Ecto neural progenitor cell (in vitro differentiated cells): ENCODE measurements around the gene MYRF.

ENCODE experiments used
- DNase-seq: peaks from one replicate; pipeline ENCODE4 v3.0.0-alpha.2; 2018; ENCODE audit warnings: low spot score

MYRF gene

DNA sequence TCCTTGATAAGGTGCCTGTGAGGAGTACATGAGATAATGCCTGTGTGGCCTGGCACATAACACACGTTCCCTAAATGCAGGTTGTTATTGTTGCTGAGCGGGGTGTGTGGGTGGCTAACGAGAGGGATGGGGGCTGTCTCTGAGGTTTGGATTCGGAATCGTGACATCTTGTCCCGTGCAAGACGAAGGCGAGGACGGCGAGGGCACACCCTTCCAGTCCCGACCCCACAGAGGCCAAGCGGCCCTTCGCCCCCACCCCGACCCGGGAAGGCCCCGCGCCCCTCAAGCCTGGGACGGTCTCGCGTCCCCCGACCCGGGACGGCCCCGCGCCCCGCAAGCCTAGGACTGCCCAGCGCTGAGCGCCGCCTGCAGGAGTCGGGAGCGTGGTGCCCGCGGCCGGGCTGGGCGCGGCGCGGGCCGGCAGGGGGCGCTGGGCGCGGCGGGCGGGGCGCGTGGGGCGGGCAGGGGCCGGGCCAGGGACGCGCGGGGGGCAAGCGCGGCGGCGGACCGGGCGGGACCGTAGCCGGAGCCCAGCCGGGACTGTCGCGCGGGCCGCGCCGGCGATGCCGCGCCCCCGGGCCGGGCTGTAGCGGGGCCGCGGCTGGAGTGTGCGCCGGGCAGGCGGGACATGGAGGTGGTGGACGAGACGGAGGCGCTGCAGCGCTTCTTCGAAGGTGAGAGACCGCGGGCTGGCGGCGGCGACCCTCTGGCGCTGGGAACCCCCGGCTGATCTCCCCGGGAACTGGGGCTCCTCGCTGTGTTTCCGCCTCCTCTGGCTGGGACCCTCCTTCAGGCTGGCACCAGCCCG lies at the start of gene MYRF:
Gene MYRF (plus strand): TSS at position 520 of the 808 bp plus-strand sequence. CDS start 109 bp downstream, at position 629.
- peak; percentile 87 for DNase-seq

DNA sequence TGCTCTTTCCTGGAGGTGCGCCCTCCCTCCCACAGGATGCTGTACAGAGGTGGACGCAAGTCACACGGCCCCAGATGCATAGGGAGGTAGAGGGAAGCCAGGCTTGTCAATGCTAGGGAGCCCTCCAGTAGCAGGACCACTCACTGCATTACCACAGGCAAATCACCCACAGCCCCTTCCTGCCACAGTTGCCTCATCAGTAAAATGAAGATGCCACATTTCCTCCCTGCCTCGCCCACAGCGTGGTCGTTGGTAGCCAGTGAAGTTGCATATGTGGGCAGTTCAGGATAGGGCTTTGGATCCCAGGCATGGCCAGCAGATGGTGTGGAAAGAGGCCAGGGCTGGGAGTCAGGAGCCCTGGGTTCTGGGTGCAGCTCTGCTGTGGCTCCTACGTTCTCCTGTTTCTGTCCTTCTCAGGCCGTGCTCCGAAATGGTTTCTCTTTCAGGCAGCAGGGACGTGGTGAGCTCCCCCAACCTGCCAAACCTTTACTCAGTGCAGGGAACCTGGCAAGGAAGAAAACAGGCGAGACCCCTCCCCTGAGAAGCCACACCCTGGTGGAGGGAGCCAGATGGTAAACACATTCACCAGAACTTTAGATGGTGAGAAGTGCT lies 49.6 kb upstream of the MYRF start:
- no peak for DNase-seq

DNA sequence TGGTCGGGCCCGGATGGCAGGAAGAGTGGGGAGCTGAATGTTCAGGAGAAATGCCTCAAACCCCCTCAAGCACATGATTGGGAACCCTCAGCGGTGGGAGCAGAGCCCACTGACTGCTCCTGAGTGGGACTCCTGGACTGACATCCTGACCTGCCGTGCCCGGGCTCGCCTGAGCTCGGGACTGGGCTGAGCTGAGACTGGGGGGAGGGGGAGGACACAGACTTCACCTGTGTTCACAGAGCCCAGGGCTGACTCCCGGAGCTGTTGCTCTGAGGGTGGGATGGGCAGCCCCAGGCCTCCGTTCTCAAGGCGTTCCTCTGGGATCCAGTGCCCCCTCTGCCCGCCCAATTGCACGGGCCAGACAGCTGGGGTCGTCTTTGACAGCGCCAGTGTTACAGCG lies 47.6 kb upstream of the MYRF start:
- DNase-seq = no peak

DNA sequence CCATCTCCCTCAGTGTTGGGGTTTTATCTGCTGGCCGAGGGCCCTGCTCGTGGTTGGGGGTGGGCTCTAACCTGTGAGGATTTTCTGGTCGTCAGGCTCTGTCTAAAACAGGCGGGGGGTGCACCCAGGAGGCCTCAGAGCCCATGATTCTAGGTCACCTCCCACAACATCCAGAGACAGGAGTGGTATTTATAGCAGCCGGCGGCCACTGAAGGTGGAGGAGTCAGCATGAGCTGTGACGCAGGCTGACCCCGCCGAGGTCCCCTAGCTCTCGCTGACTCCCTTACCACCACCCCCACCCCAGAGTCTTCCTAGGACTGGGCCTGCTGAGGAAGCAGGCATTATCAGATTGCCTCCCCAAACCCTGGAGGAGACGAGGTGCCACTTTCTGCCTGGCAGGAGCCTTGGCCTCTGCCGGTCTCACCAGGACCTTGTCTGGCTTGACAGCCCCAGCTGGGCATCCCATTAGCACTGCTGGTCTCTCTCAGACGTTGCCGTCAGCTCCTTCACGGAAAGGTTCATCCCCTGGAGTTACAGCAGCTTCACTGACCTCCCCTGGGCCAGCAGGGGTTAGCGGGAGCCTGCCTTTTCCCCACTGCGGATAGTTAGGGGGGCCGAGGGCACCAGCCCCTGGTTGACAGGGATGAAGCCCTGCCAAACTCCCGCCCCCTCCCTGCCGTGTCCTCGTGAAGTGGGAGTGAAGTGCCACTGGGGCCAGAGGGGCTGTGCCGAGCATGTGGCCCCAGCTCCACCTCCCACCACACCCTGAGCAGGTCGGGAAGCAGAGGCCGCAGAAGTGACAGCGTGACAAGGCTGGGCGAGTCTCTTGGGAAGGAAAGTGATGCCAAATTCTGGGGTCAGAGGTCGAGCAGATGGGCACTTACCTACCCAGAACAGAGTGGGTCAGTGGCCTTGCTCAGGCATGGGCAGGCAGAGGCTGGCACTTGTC lies 45.7 kb upstream of the MYRF start:
- no peak for DNase-seq

DNA sequence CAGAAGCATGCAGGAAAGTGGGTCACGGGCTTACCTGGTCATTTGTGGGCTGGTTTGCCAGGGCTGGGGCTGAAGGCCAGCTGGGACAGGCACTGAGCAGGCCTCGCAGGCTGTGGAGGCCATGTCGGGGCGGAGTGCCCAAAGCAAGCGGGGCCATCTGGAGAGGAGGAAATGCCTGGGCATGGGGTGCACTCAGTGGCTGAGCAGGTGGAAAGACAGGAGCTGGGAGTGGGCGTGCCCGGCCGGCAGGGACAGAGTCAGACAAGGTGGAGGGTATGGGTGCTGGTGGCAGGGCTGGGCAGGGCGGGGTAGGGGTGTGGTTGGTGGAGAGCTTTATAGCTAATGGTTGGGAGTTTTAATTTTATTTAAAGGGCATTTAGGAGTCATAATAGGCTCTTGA lies 44.9 kb upstream of the MYRF start:
- DNase-seq = no peak

DNA sequence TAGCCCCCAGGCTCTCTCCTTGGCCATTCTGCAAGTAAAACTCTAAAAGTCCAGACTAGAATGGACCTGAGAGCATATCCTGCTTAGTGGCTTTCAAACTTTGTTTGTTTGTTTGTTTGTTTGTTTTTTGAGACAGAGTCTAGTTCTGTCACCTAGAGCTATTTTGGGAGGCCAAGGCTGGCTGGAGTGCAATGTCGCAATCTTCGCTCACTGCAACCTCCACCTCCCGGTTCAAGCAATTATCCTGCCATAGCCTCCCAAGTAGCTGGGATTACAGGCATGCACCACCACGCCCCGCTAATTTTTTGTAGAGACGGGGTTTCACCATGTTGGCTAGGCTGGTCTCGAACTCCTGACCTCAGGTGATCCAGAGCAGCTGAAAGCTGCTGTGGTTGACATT lies 43.3 kb upstream of the MYRF start:
- DNase-seq = no peak

DNA sequence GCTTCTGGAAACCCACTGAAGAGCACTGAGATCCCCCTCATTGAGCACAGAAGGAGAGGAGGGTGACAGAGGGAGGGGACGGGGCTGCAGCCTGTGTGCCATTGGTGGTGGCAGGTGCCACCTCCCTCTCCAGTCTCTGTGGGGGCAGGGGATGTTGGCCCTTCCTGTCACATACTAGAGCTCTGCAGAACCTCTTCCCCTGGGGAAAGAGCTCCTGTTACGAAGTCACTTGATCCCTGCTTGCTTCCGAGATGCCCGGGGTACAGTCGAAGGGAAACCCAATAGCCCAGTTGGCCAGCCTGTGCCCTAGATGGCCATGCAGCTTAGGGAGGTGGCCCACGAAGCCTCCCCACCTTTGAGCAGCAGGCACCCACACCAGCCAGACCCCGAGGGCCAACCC lies 42.9 kb upstream of the MYRF start:
- DNase-seq = no peak

DNA sequence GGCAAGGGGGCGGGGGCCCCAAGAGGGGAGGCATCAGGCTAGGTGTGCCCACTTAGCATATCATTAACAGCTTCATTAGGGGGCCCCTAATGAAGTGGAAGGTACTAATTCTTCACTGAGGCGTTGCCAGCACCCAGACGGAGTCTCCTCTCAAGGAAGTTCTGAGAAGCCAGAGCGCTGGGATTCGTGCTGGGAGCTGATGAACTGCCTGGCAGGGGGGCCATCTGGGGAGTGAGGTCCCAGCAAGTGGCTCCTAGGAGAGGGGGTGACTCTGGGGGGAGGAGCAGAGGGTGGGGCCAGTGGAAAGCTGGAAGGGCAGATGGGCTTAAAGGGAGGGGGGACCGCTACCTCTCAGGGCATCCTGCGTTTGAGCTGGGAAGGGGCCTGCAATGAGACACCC lies 42.4 kb upstream of the MYRF start:
- DNase-seq = no peak

DNA sequence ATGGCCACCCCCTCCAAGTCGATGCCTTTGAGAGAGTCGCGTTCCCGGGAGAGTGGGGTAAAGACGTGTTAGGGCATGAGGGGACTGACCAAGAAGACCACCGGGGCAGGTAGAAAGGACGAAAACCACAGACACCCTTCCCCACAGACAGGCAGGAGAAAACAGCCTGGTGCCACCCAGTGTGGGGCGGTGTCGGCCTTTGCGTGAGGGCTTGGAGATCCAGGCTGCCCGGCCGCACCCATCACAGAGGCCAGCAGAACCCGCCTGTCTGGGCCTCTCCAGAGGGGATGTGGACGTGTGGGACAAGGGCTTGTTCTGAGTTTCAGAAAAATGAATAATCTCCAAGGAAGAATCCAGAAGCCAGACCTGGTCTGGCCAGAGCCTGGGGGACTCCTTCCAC lies 41.4 kb upstream of the MYRF start:
- no peak for DNase-seq

DNA sequence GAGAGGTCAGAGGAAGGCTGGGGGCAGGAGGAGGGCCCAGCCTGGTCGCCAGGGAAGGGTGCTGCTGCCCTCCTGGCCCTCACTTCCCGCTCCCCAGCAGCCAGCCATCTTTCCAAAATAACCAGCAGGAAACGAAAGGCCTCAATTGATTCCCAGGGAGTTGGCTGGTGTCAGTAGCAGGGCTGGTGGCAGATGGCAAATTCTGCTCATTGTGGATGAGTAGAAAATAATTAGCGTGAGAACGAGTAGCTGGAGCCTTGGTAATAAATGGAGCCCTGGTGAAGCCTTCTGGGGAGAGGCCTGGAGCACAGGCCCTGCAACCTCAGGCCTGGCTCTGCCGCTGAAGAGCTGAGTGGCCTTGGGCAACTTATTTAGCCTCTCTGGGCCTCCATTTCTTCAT lies 40.9 kb upstream of the MYRF start:
- no peak for DNase-seq

DNA sequence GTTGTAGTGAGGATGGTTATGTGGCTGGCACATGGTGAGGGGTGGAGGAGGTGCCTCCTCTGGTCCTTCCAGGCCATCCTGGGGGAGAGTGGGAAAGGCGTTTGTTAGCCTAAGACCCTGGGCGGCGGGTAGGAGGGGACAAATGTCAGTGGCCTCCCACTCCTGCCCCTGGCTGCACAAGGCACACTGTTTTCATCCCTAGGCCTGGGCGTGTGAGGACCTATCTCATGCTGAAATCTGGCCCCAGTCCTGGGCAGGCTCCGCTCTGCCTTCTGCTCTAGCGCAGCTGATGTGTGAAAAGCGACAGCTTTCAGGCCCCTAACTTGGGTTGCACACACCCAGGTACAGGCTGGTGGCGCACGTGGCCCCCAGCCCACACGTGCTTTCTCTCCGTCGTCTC lies 40.1 kb upstream of the MYRF start:
- no peak for DNase-seq

DNA sequence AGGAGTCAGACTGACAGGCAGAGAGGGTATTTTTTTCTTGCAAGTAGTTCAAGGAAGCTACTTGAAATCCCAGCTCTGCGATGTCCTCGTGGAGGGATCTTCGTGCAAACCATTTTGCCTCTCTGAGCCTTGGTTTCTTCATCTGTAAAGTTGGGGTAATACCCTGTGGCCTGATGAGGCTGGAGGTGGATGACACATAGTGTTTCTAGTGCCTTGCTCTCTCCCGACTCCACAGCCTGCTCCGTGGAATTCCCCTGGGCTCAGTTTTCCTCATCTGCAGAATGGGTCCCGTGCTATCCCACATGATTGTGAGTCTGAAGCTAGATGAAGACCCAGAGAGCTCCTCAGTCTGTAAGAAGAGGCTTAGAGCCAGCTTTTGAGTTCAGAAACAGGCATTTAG lies 39.6 kb upstream of the MYRF start:
- DNase-seq = no peak

DNA sequence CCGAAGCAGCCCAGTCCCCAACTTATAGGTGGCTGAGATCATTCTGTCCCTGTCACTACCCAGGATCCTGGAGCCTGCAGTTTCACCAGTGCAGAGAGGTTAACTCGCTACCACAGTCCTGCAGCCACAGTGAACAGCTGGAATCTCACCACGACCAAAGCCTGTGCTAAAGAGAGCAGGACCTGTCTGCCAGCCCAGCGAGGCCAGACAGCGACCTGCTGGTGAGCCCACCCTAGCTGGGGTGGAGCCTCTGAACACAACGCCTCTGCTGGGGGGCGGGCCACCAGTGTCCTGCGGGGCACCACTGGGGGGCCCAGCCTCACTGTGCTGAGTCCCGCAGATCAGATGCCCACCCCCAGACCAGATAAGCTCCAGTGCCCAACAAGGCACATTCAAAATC lies 39.0 kb upstream of the MYRF start:
- DNase-seq = no peak

DNA sequence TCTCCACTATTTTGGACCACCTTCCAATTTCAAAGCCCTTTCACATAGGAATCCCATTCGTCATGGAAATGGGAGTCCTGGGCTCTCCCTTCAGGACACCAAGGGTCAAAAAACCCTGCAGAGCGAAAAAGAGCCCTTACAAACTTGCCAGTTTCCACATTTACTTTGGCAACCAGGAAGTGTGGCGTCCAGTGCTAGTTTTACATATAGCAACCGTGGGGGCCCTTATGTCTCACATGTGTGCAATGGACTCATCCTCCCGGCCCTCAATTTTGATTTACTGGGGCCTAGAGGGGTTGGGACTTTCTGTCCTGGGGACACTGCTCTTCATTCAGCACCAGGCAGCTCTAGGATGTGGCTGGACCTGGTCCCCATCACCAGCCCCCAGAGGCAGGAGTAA lies 38.5 kb upstream of the MYRF start:
- no peak for DNase-seq

DNA sequence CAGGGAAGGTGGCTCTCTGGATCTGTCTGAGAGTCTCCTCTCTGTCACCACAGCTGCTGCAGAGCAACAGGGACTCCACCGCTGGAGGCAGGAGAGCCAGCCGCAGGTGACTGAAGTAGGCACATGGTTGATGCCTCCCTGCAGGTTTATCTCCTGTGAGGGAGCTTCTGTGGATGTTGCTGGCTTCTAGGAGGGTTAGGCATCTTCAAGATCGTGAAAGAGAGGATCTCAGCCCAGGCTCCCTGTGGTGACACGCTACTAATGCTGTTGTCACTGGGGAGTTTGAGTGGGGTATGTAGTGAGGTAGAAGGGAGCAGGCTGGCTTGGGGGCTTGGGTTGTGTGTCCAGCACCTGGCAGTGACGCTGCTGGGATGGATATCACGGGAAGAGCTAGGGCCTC lies 38.1 kb upstream of the MYRF start:
- DNase-seq = no peak

DNA sequence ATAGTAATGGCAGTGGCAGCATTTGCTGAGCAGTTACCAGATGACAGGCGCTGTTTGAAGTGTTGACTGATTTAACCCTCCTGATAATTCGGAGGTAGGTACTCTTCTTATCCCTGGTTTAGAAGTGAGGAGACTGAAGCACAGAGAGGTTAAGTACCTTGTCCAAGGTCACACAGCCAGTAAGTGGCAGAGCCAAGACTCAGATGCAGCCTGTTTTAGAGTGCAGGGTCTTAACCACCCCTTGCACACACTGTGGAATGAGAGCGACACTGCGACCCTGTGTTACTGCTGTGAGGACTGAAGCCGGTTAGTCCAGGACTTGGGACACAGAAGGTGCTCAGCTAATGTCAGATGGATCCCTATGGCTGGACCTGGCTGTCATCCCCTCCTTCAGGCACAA lies 37.5 kb upstream of the MYRF start:
- DNase-seq = no peak

DNA sequence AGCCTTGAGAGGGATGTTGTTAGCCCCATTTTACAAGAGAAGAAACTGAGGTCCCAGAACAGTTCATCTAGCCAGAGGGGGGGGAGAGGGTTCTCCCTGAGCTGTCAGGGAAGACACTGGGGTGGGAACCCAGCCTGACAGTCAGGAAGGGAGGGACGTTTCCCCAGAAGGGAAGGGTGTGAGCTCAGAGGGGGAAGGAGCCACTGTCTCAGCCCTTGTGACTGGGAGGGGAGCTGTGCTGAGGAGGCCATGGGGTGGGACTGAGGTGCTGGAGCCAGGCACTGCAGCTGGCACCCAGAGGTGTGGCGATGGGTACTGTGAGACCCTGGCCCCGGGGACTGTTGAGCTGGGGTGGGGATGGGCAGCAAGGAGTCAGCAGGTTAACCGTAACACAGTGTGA lies 36.6 kb upstream of the MYRF start:
- no peak for DNase-seq

DNA sequence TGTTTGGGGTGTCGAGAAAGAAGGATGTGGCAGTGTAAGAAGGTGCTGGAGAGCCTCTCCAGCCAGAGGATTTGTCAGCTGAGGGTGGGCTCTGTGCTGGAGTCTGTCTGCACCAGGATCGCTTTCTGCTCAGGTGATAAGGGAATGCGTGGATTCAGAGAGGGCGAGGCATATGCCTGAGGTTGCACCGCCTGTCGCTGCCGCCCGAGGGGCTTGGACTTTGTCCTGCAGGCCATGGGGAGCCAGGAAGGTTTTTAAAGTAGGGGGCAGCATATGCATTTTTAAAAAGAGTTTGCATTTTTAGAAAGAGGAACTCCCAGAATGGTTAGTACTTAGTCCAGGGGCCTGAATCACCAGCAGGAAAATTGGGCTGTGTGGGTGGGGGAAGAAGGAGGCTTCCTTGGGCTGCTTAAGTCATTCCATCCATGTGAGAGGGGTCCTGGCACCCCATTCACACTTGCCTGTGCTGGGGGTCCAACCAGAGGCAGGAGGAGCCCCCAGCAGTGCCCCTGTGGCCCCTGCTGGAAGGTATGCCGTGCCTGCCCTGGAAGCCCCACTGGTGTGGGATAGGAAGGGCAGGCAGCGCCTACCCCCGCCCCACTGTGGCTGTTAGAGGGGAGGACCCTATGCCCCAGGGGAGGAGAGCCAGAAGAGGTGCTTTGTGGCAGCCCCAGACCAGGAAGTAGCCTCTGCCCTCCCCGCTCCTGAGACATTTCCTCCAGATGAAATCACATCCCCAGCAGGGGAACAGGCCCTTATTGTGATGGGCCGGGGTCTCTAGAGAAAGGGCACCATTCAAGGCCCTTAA lies 35.8 kb upstream of the MYRF start:
- no peak for DNase-seq

DNA sequence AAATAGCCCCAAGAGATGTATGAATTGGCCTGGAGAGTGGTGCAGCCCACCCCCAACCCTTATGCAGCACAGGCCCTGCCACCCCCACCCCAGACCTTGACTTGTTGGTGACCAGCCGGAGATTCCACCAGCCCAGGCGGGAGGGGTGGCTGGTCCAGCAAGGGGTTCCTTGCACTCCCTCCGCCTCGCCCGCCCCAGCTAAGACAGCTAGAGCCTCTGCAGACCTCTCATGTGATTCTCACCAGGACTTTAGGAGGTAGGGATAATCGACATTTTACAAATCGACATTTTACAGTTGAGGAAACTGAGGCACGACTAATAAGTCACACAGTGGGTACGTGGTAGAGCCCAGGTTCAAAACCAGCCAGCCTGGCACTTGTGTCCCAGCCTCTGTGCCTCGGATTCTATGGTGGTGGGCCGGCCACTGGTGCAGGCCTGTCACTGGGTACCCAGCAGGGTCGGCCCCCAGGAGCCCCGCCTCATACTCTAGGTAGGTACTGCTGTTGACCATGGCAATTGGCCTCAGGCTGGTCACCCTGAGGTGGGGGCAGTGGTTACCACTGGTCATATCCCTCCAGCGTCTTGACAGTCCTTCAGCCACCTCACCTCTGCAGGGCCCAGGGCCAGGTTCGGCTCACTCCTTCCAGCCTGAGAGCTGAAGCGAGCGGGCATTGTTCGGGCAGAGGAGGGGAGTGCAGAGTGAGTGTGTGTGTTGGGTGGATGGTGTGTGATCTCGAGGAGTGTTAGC lies 35.0 kb upstream of the MYRF start:
- DNase-seq = no peak

DNA sequence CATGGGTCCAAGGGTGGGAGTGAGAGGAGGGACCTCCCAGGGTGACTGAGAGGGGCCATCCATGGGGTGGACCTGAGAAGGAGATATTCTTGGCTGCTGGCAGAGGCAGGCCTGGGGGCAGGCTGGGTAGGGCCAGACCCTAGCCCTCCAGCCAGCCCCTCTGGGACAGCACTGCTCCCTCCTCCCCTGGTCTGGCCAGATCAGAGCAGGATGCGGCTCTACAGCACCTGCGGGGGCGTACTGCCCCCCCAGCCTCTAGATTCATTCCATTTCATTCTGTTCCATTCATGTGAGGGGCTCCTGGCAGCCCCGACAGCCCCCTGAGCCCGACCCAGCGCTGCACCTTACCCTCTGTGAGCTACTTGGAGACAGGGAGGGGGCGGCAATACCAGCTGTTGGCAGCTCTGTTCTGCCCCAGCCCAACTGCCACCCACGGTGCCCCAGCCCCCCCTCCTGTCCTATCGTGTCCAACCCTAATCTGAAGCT lies 34.3 kb upstream of the MYRF start:
- DNase-seq = peak; percentile 65
